H1 (cell line): Measurements from ENCODE around the gene RELT. TPM values are rescaled to one million over a fixed set of nuclear protein-coding genes. Genes with fewer than 3 reads are reported as not detected.

Experiments used
- CTBP2 ChIP-seq: IDR thresholded peaks from 2 replicates; pipeline ENCODE4 v1.7.0; 2011; ENCODE audit warnings: borderline replicate concordance, mild to moderate bottlenecking, moderate library complexity, mixed read lengths, low read length; ENCODE audit not compliant: insufficient read depth, insufficient read length
- SIRT6 ChIP-seq: IDR thresholded peaks from one replicate; pipeline ENCODE4 v1.7.1; 2012; ENCODE audit warnings: low read length, inconsistent platforms
- TAF7 ChIP-seq: optimal IDR thresholded peaks from 2 replicates; pipeline ENCODE3; 2011; ENCODE audit warnings: low read depth, mild to moderate bottlenecking, inconsistent platforms, low read length, moderate library complexity, borderline replicate concordance
- TCF12 ChIP-seq: IDR thresholded peaks from 2 replicates; pipeline ENCODE4 v1.6.1; 2011; ENCODE audit warnings: low read depth, mild to moderate bottlenecking, low read length
- polyA plus RNA-seq, 7 experiments: library from polyadenylated mRNA; depleted of rRNA in 3 of 7; stranded (reverse) in 5 of 7; unstranded in 2 of 7; fragments of >200 nt in 5 of 7; fragments of 200-250 nt in 2 of 7; gene quantifications; 1 replicate in 5 of 7; 2 replicates in 1 of 7; 4 replicates in 1 of 7; pipeline versions ENCODE4 v1.2.1 to v1.2.3, GENCODE V29; 2011 to 2013; ENCODE audit warnings: missing spikeins in 2 of 7, mixed read lengths in 2 of 7
- total RNA-seq: library from RNA; stranded (reverse); fragmentation: NEBNext Ultra II Directional; extraction: Animal tissue kit (Norgen Biotek cat#: 25700); gene quantifications from 2 replicates; pipeline ENCODE4 v1.2.1, GENCODE V29; 2021

Gene RELT
- total and polyA plus RNA-seq, 2 of the 8 experiments (the other 6 are each of a cell fraction or from before 2014, with no cell fraction given): 3.4 to 5.7 TPM

GRCh38 chr11:73334384-73335203 lies 41.6 kb upstream of the RELT start (continued):
- TF ChIP-seq TAF7: no peak
- no peak for TF ChIP-seq CTBP2
- no peak for TF ChIP-seq SIRT6
- TF ChIP-seq TCF12: no peak
